Skeletal muscle satellite cell (primary cell): ENCODE results near the gene RNASEH1. TPM values are rescaled to one million over a fixed set of nuclear protein-coding genes. Genes with fewer than 3 reads are reported as not detected.

ENCODE experiments used
- H3K27me3 ChIP-seq: 2 replicates; pipeline ENCODE4 v1.7.0; 2013; ENCODE audit warnings: low read length; ENCODE audit not compliant: control insufficient read depth, insufficient read depth
- H3K36me3 ChIP-seq: 2 replicates; pipeline ENCODE4 v1.7.0; 2013; ENCODE audit warnings: mild to moderate bottlenecking, control low read depth, low read length; ENCODE audit not compliant: insufficient read depth
- H3K4me1 ChIP-seq: 2 replicates; pipeline ENCODE4 v1.7.0; 2013; ENCODE audit warnings: low read length; ENCODE audit not compliant: control insufficient read depth, insufficient read depth
- H3K4me2 ChIP-seq: 2 replicates; pipeline ENCODE4 v1.7.0; 2013; ENCODE audit warnings: mild to moderate bottlenecking, low read length
- H3K4me3 ChIP-seq: 2 replicates; pipeline ENCODE4 v1.7.0; 2013; ENCODE audit warnings: low read length
- H3K9ac ChIP-seq: 2 replicates; pipeline ENCODE4 v1.7.0; 2013; ENCODE audit warnings: mild to moderate bottlenecking, low read depth, low read length, moderate library complexity
- H3K9me3 ChIP-seq: replicated peaks from 2 replicates; pipeline ENCODE4 v1.7.0; 2013; ENCODE audit warnings: mild to moderate bottlenecking, control low read depth, low read length
- total RNA-seq: library from RNA; depleted of rRNA; stranded (reverse); fragments of >200 nt; gene quantifications from 2 replicates; pipeline ENCODE4 v1.2.3, GENCODE V29; 2012; rRNA removed

RNASEH1 gene, protein sequence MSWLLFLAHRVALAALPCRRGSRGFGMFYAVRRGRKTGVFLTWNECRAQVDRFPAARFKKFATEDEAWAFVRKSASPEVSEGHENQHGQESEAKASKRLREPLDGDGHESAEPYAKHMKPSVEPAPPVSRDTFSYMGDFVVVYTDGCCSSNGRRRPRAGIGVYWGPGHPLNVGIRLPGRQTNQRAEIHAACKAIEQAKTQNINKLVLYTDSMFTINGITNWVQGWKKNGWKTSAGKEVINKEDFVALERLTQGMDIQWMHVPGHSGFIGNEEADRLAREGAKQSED
- total RNA-seq = 35.8 and 46.1 TPM in 2 replicates

DNA sequence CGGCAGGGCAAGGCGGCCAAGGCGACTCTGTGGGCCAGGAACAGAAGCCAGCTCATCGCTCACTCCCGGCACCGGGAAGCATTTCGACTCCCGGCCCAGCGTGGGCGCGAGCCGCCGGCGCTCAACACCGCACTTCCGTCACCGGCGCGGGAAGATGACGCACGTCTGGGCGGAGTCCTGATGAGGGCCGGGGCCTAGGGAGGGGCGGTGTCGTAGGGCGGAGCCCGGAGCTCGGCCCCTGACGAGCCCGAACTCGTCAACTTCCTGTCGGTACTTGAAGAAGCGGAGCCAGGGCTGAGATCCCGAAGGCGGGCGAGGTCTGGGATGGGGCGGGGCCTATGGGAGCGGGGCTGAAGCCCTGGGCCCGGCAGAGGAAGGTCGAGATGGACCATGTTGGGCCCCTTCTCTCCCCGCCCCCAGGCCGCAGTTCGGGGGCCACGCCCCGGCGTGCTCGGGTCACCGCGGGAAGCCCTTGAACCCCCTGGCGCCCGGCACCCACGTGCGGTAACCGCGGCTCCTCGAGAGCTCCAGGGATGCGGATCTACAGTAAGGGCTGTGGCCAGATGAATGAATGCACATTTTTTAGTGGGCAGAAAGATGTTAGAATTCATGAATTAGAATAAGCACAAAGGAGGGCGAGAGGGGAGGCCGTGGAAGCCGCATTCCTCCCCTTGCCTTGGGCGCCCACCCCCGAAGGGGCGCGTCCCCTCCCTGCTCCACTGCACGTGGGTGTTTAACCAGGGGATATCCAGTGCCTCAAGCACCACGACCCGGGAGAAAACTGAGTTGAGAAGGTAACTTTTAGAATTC is at the start of gene RNASEH1:
TSS of gene RNASEH1 (minus strand) at position 129 of the 810 bp plus-strand sequence. CDS start at position 56, 73 bp downstream.
- Histone ChIP-seq H3K27me3 (no peaks in the 10 kb centered on the region), H3K9ac (peak within 1 kb of the TSS; percentile 98), H3K4me1 (peaks cover 14% of the 10 kb centered on the region), H3K4me2 (peak within 1 kb of the TSS; percentile 96), H3K36me3 (peaks cover 36% of the 10 kb centered on the region), H3K4me3 (peak within 1 kb of the TSS; percentile 89), H3K9me3 (no peaks in the 10 kb centered on the region)

DNA sequence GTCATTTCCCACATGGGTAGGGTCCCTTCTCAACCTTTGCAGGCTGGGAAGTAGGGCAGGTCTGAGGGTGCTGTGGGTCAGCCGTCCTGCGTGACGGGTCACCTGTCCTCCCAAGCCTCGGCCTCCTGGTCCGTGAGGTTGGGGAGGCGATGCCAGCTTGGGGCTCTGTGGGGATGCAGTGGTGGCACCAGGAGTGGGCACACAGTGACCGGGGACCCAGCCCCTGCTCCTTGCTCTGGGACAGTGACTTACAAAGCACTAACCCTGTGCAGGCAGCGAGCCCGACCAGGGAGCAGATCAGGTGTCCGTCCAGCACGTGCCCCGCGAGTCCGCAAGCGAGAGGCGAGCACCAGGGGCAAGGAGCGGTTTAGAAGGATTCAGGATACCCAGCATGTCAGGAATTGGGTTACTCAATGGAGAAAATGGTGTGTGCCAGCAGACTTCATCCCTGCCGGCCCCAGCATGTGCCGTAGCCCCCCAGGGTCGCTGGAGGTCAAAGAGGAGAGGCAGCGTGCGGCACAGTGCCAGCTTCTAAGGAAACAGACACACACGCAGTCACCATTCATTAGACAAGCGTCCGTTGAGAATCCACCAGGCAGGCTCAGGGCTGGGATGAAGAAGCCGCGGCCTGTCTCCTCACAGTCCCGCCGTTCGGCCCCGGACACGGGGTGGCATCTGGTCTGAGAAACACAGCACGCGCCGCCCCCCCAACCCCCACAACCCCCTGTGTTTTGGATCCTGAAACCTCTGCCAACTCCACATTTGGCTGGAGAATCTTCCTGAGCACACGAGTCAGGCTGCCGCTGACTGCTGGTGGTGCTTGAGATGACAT is 48.5 kb upstream of the RNASEH1 start:
- Histone ChIP-seq H3K36me3 (no peaks in the 10 kb centered on the region), H3K4me3 (no peak overlapping the region), H3K27me3 (peaks cover 26% of the 10 kb centered on the region), H3K4me2 (no peak overlapping the region), H3K9me3 (no peaks in the 10 kb centered on the region), H3K9ac (no peak overlapping the region), H3K4me1 (no peaks in the 10 kb centered on the region)

DNA sequence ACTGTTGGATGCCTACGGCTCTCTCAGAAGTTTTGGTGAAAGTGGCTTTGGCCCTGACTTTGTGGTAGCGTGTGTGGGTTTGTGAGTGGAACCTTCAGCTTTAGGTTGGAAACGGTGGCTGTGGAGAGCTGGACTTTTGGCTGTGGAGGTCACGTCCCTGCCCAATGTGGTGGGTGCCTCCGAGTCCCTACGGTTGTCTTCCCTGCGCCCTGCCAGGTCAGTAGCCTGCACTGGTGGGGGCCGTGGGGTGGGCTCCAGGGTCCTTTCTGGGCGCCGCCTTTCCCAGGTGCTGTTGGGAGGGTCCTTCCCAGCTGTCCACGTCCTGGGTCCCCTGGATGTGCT is 47.9 kb upstream of the RNASEH1 start:
- no peak overlapping the region for H3K4me3 ChIP-seq
- H3K36me3 ChIP-seq = no peaks in the 10 kb centered on the region

DNA sequence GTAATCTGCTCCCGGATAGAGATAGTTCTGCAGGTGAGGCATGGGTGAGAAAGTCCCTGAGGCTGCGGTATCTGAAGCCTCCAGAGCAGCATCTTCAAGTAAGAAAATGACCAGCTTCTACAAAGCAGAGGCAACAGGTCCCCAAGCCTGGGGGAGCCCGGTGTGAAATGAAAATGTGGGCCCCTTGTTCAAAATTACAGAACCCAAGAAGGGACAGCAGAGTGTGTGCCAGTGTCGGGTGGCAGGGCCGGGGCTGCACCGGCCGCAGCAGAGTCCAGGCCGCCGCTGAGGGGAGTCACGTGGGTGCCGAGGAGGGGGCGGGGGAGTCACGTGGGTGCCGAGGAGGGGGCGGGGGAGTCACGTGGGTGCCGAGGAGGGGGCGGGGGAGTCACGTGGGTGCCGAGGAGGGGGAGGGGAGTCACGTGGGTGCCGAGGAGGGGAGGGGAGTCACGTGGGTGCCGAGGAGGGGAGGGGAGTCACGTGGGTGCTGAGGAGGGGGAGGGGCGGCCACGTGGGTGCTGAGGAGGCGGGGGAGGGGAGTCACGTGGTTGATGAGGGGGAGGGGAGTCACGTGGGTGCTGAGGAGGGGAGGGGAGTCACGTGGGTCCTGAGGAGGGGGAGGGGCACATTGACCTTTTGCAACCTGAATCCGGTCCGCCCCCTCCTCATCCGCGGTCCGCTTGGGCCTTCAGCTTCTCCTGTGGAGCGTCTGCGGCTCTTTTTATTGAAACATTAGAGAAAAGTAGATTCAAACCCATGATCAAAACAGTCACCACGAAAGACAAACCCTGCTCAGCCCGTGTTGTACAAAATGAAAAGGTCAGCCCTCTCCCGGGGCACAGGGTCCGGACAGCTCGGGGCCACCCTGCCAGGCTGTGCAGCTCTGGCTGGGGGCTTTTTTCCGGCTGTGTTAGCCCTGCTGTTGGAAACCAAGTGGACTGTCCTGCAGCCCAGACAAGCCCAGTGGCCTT is 47.1 kb upstream of the RNASEH1 start:
- no peak overlapping the region for H3K9ac ChIP-seq
- peaks cover 23% of the 10 kb centered on the region for H3K27me3 ChIP-seq
- H3K36me3 ChIP-seq = no peaks in the 10 kb centered on the region
- no peak overlapping the region for H3K4me3 ChIP-seq
- H3K9me3 ChIP-seq = no peaks in the 10 kb centered on the region
- H3K4me1 ChIP-seq = no peaks in the 10 kb centered on the region
- peak overlapping the region; percentile 49 for H3K4me2 ChIP-seq

More for the DNA sequence above, 47.9 kb upstream of the RNASEH1 start:
- H3K9ac ChIP-seq = no peak overlapping the region
- H3K9me3 ChIP-seq = no peaks in the 10 kb centered on the region
- H3K4me2 ChIP-seq = peak overlapping the region; percentile 32
- H3K4me1 ChIP-seq = no peaks in the 10 kb centered on the region
- peaks cover 23% of the 10 kb centered on the region for H3K27me3 ChIP-seq

DNA sequence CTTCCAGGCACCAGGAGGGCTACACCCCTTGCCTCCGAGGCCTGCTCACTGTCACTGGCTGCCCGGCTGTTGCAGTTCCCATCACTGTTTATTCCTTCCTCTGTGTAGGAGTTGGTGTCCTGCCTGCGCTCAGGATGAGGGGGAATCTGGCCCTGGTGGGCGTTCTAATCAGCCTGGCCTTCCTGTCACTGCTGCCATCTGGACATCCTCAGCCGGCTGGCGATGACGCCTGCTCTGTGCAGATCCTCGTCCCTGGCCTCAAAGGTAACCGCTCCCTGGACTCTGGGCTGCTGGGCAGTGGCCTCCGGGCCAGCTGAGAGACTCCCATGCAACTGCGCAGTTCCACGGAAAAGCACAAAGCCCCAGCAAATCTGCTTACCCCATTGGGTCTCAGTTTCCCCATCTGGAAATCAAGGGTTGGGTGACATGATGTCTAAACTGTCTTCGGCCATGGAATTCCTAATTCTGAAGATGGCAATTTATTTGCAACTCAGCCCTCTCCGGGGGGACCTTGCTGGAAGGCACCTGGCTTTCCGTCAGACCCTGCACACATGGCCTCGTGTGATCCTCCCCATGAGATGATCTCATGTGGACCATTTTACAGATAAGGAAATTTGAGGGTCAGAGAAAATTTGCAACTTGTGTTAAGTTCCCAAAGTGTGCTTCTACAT is 46.2 kb upstream of the RNASEH1 start:
- peaks cover 23% of the 10 kb centered on the region for H3K27me3 ChIP-seq
- no peak overlapping the region for H3K4me3 ChIP-seq
- H3K4me1 ChIP-seq = no peaks in the 10 kb centered on the region
- H3K9ac ChIP-seq = no peak overlapping the region
- no peaks in the 10 kb centered on the region for H3K9me3 ChIP-seq
- no peaks in the 10 kb centered on the region for H3K36me3 ChIP-seq
- H3K4me2 ChIP-seq = no peak overlapping the region

DNA sequence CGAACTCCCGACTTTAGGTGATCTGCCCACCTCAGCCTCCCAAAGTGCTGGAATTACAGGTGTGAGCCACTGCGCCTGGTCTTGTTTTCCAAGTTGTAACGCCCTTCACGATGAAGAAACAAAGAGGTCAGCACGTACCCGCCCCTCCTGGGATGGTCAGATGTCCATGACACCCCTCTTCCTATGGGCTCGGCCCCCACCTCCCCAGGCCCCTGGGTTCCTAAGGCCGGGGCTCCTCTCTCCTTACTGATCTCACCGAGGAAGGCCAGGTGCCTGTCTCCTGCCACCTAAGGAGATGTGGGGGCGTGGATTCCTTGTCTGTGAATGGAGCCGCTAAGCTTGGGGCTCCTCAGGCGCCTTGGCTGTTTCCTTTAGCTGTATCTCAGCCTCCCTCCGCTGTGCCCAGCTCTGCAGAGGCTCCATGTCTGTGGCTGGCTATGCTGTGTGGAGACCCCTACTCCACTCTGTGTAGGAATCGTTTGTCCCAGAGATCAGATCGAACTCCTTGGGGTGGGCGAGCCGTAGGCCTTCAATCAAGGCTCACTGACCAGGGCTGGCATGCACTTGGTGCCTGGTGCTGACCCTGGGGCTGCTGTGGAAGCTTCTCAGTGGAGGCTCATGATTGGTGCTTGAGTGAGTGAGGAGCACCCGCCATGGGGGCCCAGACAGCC is 45.5 kb upstream of the RNASEH1 start:
- peaks cover 20% of the 10 kb centered on the region for H3K27me3 ChIP-seq
- H3K9ac ChIP-seq = no peak overlapping the region
- no peaks in the 10 kb centered on the region for H3K9me3 ChIP-seq
- H3K4me1 ChIP-seq = no peaks in the 10 kb centered on the region
- H3K4me2 ChIP-seq = no peak overlapping the region
- no peaks in the 10 kb centered on the region for H3K36me3 ChIP-seq
- H3K4me3 ChIP-seq = no peak overlapping the region

DNA sequence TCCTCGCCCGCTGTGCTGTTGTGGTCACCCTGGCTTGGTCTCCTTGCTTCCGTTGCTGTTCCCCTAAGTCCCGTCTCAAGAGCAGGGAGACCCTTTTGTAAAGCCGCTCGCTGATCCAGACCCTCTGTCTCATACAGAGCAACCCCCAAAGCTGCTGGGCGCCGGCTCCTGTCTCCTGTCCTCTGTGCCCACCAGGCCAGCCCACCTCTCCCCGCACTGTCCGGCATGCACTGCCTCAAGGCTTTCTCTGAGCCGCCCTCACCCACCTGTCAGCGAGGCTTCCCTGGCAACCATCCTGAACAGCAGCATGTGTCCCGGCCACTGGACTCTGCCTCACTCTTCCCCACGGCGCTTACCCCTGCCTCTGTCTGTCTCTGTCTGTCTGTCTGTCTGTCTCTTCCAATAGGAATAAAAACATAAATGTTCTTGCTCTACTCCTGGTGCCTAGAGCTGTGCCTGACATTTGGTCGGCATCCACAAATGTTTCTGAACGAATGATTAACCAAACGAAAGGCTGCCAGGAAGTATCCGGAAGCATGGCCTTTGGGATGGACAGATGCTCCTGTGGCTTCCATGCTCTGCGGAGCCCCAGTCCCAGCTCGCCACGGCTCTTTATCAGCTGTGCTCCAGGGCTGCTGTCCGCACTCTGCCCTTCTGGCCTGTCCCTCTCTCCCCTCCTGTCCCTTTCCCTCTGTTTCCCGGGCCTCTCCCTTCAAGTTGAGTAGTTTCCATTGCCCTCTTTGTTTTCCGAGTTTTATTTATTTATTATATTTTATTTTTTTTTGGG is 44.6 kb upstream of the RNASEH1 start:
- Histone ChIP-seq H3K36me3 (no peaks in the 10 kb centered on the region), H3K4me3 (no peak overlapping the region), H3K9me3 (no peaks in the 10 kb centered on the region), H3K4me2 (no peak overlapping the region), H3K4me1 (no peaks in the 10 kb centered on the region), H3K9ac (no peak overlapping the region), H3K27me3 (peaks cover 20% of the 10 kb centered on the region)

DNA sequence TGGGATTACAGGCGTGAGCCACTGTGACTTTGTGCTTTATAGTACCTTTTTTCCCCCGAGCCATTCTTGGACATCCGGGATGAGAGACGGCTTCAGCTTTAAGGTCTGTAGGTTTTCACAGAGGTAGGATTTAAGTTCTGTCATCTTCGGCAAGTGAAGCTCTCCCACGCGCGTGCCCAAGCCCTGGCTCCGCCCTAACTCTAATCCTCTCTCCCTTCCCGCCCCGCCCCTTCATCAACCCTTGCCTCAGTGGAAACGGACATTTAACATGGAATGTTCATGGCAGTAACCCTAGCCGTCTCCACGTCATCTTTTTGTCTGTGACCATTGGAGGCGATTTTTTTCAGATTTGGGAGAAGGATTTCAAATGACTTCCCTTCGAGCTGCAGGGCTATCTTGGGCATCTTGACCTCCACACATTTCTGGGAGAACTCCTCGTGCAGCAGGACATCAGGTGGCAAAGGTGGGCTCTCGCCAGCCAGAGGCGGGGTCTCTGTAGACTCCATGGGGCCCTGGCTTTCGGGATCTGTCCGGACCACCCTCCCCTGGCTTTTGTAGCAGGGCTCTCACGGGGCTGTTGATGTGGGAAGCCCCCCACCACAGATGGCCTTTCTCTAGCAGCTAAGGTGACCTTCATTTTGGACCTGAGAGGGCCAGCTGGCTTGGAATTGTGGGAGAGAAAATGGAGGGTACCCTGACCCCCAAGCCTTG is 43.6 kb upstream of the RNASEH1 start:
- Histone ChIP-seq H3K27me3 (peaks cover 20% of the 10 kb centered on the region), H3K4me3 (no peak overlapping the region), H3K9me3 (no peaks in the 10 kb centered on the region), H3K36me3 (no peaks in the 10 kb centered on the region), H3K4me1 (no peaks in the 10 kb centered on the region), H3K4me2 (no peak overlapping the region), H3K9ac (no peak overlapping the region)

DNA sequence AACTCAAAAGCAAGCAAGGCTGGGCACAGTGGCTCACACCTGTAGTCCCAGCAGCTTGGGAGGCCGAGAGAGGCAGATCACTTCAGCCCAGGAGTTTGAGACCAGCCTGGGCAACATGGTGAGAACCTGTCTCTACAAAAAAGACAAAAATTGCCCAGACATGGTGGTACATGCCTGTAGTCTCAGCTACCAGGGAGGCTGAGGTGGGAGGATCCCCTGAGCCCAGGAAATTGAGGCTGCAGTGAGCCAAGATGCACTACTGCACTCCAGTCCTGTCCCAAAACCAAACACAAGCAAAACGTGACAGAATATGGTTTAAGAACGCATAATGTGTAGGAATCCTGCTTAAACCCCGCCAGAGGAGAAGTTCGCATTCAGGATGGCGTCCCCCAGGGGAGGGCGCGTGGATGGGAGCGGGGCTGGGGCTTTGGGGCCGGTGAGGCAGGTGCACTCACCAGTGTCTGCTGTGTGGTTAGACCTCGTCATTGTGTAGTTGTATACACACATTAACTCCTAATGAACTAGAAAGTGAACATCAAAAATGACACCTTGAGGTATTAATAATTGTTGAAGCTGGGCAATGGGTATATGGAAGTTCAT is 42.2 kb upstream of the RNASEH1 start:
- Histone ChIP-seq H3K9me3 (no peaks in the 10 kb centered on the region), H3K9ac (no peak overlapping the region), H3K4me1 (no peaks in the 10 kb centered on the region), H3K4me2 (no peak overlapping the region), H3K4me3 (no peak overlapping the region), H3K27me3 (peaks cover 13% of the 10 kb centered on the region), H3K36me3 (no peaks in the 10 kb centered on the region)
